ENCODE data around the gene ABCE1. TPM values are rescaled to one million over a fixed set of nuclear protein-coding genes. Genes with fewer than 3 reads are reported as not detected.

Gene ABCE1
- total RNA-seq, 2 donors from 2014 or later: 25.0 to 50.1 TPM

- no peaks in the 10 kb centered on the region for H3K9me3 ChIP-seq
- no peaks in the 10 kb centered on the region for H3K27me3 ChIP-seq
- H3K4me1 ChIP-seq: peaks cover 7% of the 10 kb centered on the region
- no peak for TF ChIP-seq CTCF (IDR thresholded peaks at IDR 0.05)
- intact Hi-C loops (cut with DNase I): loop anchor here (10.0 kb wide), 1 partner anchor 64 kb away; no protein-coding TSS in a partner anchor
- no peak overlapping the region for H3K4me3 ChIP-seq
- H3K9ac ChIP-seq (ENCODE audit: low read depth in 2 of 2, low read length in 2 of 2): no peak overlapping the region
- no peak for DNase-seq
- H3K36me3 ChIP-seq: no peaks in the 10 kb centered on the region
- H3K27ac ChIP-seq: no peak overlapping the region
Observed at GRCh38 chr4:145101091-145101490, 3.0 kb downstream of the ABCE1 start.

GRCh38 chr4:145102619-145103018 is 4.5 kb downstream of the ABCE1 start:
- Histone ChIP-seq H3K4me3 (no peak overlapping the region), H3K4me1 (no peaks in the 10 kb centered on the region), H3K9ac (ENCODE audit: low read depth in 2 of 2, low read length in 2 of 2) (no peak overlapping the region), H3K36me3 (no peaks in the 10 kb centered on the region), H3K27me3 (no peaks in the 10 kb centered on the region), H3K27ac (no peak overlapping the region), H3K9me3 (no peaks in the 10 kb centered on the region)
- no peak for DNase-seq
- intact Hi-C loops (cut with DNase I): loop anchor here (10.0 kb wide), 1 partner anchor 62 kb away; no protein-coding TSS in a partner anchor
- no peak for TF ChIP-seq CTCF (IDR thresholded peaks at IDR 0.05)

- Histone ChIP-seq H3K9me3 (no peaks in the 10 kb centered on the region), H3K4me3 (no peak overlapping the region), H3K9ac (ENCODE audit: low read depth in 2 of 2, low read length in 2 of 2) (no peak overlapping the region), H3K36me3 (no peaks in the 10 kb centered on the region), H3K27me3 (no peaks in the 10 kb centered on the region), H3K4me1 (no peaks in the 10 kb centered on the region), H3K27ac (no peak overlapping the region)
- no peak for DNase-seq
- TF ChIP-seq CTCF (IDR thresholded peaks at IDR 0.05): no peak
- intact Hi-C loops (cut with DNase I): loop anchor here (10.0 kb wide), 1 partner anchor 61 kb away; no protein-coding TSS in a partner anchor
Observed at GRCh38 chr4:145103496-145103895, 5.4 kb downstream of the ABCE1 start.

- intact Hi-C loops (cut with DNase I): loop anchor here (10.0 kb wide), 1 partner anchor 58 kb away; no protein-coding TSS in a partner anchor
- H3K9ac ChIP-seq (ENCODE audit: low read depth in 2 of 2, low read length in 2 of 2): no peak overlapping the region
- no peaks in the 10 kb centered on the region for H3K27me3 ChIP-seq
- DNase-seq: no peak
- no peak for TF ChIP-seq CTCF (IDR thresholded peaks at IDR 0.05)
- H3K4me3 ChIP-seq: no peak overlapping the region
- peaks cover 10% of the 10 kb centered on the region for H3K36me3 ChIP-seq
- no peak overlapping the region for H3K27ac ChIP-seq
- no peaks in the 10 kb centered on the region for H3K9me3 ChIP-seq
- no peaks in the 10 kb centered on the region for H3K4me1 ChIP-seq
Observed at GRCh38 chr4:145107126-145107525, 9.0 kb downstream of the ABCE1 start.

- intact Hi-C loops (cut with DNase I): loop anchor here (10.0 kb wide), 1 partner anchor 57 kb away; no protein-coding TSS in a partner anchor
- no peak for DNase-seq
- H3K9me3 ChIP-seq: no peaks in the 10 kb centered on the region
- no peak for TF ChIP-seq CTCF (IDR thresholded peaks at IDR 0.05)
- no peak overlapping the region for H3K9ac ChIP-seq (ENCODE audit: low read depth in 2 of 2, low read length in 2 of 2)
- H3K27ac ChIP-seq: no peak overlapping the region
- H3K36me3 ChIP-seq: peaks cover 15% of the 10 kb centered on the region
- no peak overlapping the region for H3K4me3 ChIP-seq
- H3K27me3 ChIP-seq: no peaks in the 10 kb centered on the region
- no peaks in the 10 kb centered on the region for H3K4me1 ChIP-seq
Observed at GRCh38 chr4:145108128-145108527, 10.0 kb downstream of the ABCE1 start.
